HEK293 (cell line): ENCODE data around the gene ARHGEF2.

Source experiments
- PATZ1 ChIP-seq: fragments of 450-650 bp; formaldehyde crosslinking; IDR thresholded peaks from 2 replicates; pipeline ENCODE4 v1.5.1; 2016; ENCODE audit warnings: missing biosample characterization, missing genetic modification characterization
- REST ChIP-seq: fragments of 450-650 bp; formaldehyde crosslinking; IDR thresholded peaks from 2 replicates; pipeline ENCODE4 v1.5.1; 2016; ENCODE audit warnings: missing biosample characterization, missing genetic modification characterization
- SETDB1 ChIP-seq: IDR thresholded peaks from one replicate; pipeline ENCODE4 v1.6.1; 2017; ENCODE audit warnings: mild to moderate bottlenecking, low read length, moderate library complexity, mixed read lengths; ENCODE audit not compliant: insufficient read length
- SP3 ChIP-seq: fragments of 450-650 bp; formaldehyde crosslinking; IDR thresholded peaks from 2 replicates; pipeline ENCODE4 v1.5.1; 2016; ENCODE audit warnings: missing biosample characterization, missing genetic modification characterization
- TCF7L2 ChIP-seq: IDR thresholded peaks from 2 replicates; pipeline ENCODE4 v1.6.1; 2011; ENCODE audit warnings: low read depth, mild to moderate bottlenecking, inconsistent platforms, low read length, moderate library complexity, borderline replicate concordance
- ZNF138 ChIP-seq: fragments of 450-650 bp; formaldehyde crosslinking; IDR thresholded peaks from 2 replicates; pipeline ENCODE4 v1.5.1; 2016; ENCODE audit warnings: missing biosample characterization, missing genetic modification characterization, borderline replicate concordance
- ZNF221 ChIP-seq: fragments of 450-650 bp; formaldehyde crosslinking; IDR thresholded peaks from 2 replicates; pipeline ENCODE4 v1.5.1; 2017; ENCODE audit warnings: missing biosample characterization, missing genetic modification characterization, borderline replicate concordance
- ZNF501 ChIP-seq: fragments of 450-650 bp; formaldehyde crosslinking; IDR thresholded peaks from 2 replicates; pipeline ENCODE4 v1.5.1; 2016; ENCODE audit warnings: missing biosample characterization, missing genetic modification characterization
- ZNF571 ChIP-seq: fragments of 450-650 bp; formaldehyde crosslinking; IDR thresholded peaks from 2 replicates; pipeline ENCODE4 v1.5.0; 2017; ENCODE audit warnings: missing biosample characterization, missing genetic modification characterization
- ZNF776 ChIP-seq: fragments of 450-650 bp; formaldehyde crosslinking; IDR thresholded peaks from 2 replicates; pipeline ENCODE4 v1.5.0; 2017; ENCODE audit warnings: missing biosample characterization, missing genetic modification characterization, borderline replicate concordance
- TF ChIP-seq, protein P1 (sequence below): fragments of 450-650 bp; formaldehyde crosslinking; IDR thresholded peaks from 2 replicates; pipeline ENCODE4 v1.5.1; 2016; ENCODE audit warnings: missing biosample characterization, missing genetic modification characterization

DNA sequence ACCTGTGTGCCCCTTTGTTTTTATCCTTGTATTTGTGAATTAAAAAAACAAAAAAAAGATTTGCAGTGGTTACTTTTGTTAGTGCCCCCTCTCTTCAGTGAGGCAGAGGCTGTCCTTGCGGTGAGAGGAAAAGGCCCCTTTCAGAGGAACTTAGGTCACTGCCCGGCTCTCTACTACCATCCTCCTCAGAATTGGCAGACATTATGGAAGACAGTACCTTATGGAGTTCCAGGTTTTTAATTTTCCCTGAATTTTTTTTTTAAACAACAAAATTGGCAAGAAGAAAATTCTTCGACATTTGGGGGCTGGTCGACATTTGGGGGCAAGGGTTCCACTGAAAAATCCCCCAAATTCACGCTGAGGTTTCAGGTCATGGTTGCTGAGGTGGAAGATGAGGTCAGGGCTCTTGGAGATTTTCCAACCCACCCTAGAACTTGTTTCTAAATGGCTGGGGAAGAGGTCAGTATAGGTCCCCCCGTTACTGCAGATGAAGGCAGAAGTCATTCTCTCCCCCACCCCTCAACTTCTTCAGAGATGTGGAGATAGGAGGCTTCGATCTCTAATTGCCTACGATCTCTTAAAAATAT, 31.6 kb downstream of the ARHGEF2 start:
- TF ChIP-seq ZNF501 (no peak), ZNF571 (no peak), TCF7L2 (no peak), ZNF776 (no peak), ZNF221 (tag by site-specific recombination) (no peak), SETDB1 (no peak), SP3 (tag by site-specific recombination) (no peak), ZNF138 (tag by site-specific recombination) (no peak), REST (no peak), PATZ1 (no peak)
- TF ChIP-seq, protein P1, sequence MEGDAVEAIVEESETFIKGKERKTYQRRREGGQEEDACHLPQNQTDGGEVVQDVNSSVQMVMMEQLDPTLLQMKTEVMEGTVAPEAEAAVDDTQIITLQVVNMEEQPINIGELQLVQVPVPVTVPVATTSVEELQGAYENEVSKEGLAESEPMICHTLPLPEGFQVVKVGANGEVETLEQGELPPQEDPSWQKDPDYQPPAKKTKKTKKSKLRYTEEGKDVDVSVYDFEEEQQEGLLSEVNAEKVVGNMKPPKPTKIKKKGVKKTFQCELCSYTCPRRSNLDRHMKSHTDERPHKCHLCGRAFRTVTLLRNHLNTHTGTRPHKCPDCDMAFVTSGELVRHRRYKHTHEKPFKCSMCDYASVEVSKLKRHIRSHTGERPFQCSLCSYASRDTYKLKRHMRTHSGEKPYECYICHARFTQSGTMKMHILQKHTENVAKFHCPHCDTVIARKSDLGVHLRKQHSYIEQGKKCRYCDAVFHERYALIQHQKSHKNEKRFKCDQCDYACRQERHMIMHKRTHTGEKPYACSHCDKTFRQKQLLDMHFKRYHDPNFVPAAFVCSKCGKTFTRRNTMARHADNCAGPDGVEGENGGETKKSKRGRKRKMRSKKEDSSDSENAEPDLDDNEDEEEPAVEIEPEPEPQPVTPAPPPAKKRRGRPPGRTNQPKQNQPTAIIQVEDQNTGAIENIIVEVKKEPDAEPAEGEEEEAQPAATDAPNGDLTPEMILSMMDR = no peak
